AML-193 (cell line): ENCODE data around the gene FBXO4.
"Not testable (repeated sequence)": the region's sequence is repeated elsewhere in the genome, so short reads cannot be mapped to it uniquely, and the experiment has no call there.

Source experiments
- DNase-seq, 2 experiments: peaks; one replicate each; lab custom pipeline; 2025; lab: John Stamatoyannopoulos, UW

FBXO4 gene

GRCh38 chr5:41921874-41922273 lies 3.2 kb upstream of the FBXO4 start:
- DNase-seq: no peak

DNA sequence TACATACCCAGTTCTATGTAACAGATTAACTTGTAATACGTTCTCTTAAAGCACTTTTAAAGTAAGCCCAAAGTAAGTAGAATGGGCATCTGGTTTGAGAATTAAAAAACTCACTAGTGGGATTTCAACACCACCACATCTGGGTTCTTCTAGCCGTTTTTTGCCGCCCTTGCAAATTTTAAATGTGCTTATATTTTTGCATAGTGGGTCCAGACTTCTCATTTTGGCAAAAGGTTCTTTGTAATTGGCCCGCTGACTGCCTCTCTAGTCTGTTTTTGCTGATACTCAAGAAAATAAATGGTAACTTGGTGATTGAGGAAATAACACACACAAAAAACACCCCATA lies 582 bp upstream of the FBXO4 start:
- no peak for DNase-seq

GRCh38 chr5:41925555-41925951 lies 472 bp downstream of the FBXO4 start:
- DNase-seq: no peak

DNA sequence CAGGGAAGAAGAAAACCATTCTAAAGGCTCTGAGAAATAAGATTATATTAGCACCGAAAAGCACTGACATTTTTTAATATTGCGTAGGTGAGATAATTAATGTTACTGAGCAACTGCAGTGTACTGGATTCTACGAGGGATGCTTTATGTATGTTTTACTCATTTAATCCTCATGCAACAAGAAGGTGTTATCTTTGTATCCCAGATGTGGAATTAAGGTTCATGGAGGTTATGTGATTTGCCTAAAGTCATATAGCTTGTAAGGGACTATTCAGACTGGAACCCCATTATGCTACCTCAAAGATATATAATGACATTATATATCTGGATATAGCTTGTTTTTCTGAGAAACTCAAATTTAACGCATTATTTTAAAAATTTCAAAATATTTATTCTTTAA lies 2.5 kb downstream of the FBXO4 start:
- DNase-seq: no peak

DNA sequence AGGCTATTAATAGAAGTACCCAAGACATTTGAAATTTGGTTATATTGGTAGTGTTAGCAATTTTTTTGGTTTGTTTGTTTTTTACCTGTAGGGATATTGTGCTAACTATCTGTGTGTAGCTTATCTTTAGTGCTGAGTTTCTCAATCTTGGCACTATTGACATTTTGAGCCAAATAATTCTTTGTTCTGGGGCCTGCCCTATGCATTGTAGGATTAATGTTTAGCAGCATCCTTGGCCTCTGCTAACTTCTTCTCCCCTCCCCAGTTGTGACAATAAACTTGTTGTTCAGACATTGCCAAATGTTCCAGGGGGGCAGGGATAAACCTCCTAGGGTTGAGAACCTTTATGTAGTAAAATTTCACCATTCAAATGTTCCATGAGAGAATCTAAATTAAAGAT lies 4.0 kb downstream of the FBXO4 start:
- DNase-seq: no peak

- DNase-seq: no peak
Measured at GRCh38 chr5:41932770-41933169, 7.7 kb downstream of the FBXO4 start.

- no peak for DNase-seq
Measured at GRCh38 chr5:41935544-41935943, 10.5 kb downstream of the FBXO4 start.

DNA sequence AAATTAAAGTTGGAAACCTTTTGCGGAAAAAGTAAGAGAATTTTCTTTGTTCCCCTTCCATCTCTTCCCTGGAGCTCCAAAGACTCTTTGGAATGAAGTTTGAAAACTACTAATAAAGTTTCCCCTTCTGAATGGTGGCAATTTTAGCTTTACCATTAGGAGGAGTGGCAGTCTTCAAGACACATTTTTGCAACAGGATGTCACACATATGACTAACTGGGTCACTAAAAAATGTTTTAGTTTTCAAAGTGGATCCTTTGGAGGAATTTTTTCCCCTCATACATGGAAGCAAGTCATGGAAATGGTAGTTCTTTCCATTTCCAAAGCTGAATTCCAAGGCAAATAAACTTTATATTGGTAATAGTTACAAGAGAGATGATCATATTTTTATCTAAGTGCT lies 15.6 kb downstream of the FBXO4 start:
- DNase-seq: no peak

DNA sequence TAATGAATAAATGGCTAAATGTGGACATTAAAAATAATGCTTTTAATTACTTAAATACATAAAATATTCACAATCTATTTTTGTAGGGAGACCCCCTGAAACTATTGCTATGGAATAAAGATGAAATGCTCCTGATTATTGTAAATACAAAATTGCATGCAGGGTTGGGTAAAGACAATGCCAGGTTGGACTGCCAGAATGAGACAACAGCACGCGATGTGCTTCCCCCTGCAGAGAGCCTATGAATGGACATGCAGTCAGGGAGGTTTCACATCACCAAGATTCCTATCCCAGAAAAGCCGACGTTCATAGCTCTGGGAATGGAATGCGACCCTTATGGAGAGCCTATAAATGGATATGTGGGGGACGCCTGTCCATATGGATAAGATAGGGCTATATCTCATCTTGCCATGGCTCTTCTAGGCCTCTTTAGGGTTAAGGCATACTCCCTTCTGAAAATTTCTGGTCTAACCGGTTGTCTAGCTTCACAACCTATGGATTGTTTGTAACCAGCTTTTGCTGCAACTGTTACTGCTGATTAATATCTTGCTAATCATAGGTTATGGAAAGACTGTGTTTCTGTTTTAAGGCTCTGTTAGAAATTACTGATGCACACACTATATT lies 20.4 kb downstream of the FBXO4 start:
- not testable (repeated sequence) for DNase-seq

DNA sequence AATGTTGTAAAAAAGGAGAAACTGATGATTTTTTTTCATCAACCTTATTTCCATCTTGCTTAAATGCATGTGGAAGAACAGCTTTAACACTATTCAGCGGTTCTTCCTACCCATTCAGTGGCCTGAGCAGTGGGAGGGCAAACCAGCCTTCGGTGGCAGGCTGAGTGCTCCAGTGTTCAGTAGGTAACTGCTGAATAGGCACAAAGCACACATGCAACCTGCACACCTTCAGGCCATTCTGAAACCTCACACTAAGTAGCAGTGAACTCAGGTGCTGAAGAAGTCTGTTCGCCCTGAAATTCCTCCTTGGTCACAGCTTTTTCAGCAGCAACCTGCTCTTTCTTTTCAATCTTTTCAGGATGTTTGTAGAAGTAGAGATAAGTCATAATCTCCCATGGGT lies 26.1 kb downstream of the FBXO4 start:
- DNase-seq: no peak

- DNase-seq: no peak
Measured at GRCh38 chr5:41954286-41954685, 29.2 kb downstream of the FBXO4 start.

- DNase-seq: no peak
Measured at GRCh38 chr5:41955432-41956024, 30.4 kb downstream of the FBXO4 start.

- no peak for DNase-seq
Measured at GRCh38 chr5:41956943-41957342, 31.9 kb downstream of the FBXO4 start.

- DNase-seq: no peak
Measured at GRCh38 chr5:41960481-41960880, 35.4 kb downstream of the FBXO4 start.

GRCh38 chr5:41961736-41962135 lies 36.7 kb downstream of the FBXO4 start:
- DNase-seq: no peak

- DNase-seq: no peak
Measured at GRCh38 chr5:41962491-41962890, 37.4 kb downstream of the FBXO4 start.

- no peak for DNase-seq
Measured at GRCh38 chr5:41966401-41967105, 41.5 kb downstream of the FBXO4 start.

- no peak for DNase-seq
Measured at GRCh38 chr5:41967401-41967800, 42.3 kb downstream of the FBXO4 start.

GRCh38 chr5:41968153-41968723 lies 43.2 kb downstream of the FBXO4 start:
- DNase-seq: no peak

DNA sequence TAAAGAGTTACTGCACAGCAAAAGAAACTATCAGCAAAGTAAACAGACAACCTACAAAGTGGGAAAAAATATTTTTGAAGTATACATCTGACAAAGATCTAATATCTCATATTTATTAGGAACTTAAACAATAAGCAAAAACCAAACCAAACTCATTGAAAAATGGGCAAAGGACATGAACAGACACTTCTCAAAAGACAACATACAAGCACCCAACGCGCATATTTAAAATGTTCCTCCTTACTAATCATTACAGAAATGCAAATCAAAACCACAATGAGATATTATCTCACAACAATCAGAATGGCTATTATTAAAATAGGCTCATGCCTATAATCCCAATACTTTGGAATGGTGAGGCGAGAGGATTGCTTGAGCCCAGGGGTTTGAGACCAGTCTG lies 48.0 kb downstream of the FBXO4 start:
- DNase-seq: no peak

GRCh38 chr5:41973887-41974286 lies 48.8 kb downstream of the FBXO4 start:
- no peak for DNase-seq

GRCh38 chr5:41978676-41979075 lies 53.6 kb downstream of the FBXO4 start:
- DNase-seq: no peak

- no peak for DNase-seq
Measured at GRCh38 chr5:41980396-41980795, 55.3 kb downstream of the FBXO4 start.
